ENCODE data around the gene CCR5AS.
"Not testable (repeated sequence)": the region's sequence is repeated elsewhere in the genome, so short reads cannot be mapped to it uniquely, and the experiment has no call there.

Gene CCR5AS

DNA sequence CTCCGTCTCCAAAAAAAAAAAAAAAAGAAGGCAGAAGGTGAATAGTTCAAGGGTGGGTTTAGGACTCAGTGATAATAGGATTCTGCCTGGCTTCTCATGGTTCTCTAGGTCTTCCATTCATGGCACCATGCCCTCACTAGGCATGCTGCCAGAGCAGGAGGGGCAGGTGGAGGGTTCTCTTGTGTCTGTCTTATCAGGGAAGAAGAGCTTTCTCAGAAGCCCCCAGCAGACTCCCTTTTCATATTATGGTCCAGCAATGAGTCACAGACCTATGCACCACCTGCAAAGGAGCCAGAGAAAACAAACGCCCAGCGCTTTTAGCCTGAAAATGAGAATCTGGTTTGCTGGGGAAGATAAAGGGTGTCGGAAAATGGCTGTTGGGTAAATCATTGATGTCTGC lies 50.0 kb downstream of the CCR5AS start:
- no peak for DNase-seq (ENCODE audit: low read depth, low spot score)

DNA sequence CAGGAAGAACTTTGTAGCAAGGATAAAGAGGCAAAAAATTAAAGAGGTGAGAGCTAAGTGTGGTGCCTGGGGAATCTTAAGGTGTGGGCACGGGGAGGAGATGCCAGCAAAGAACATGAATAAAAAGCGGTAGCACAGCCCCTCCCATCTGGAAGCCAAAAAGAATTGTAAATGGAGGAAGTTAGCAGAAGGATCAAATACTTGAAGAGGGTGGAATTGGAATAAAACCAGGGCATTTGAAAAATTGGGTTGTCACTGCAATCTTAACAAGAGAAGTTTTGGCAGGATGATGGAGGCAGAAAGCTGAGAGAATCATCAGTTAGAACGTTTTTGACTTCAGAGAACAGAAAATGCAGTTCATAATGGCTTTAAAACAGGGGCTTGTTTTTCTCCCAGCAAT lies 50.6 kb downstream of the CCR5AS start:
- DNase-seq (ENCODE audit: low read depth, low spot score) = no peak

DNA sequence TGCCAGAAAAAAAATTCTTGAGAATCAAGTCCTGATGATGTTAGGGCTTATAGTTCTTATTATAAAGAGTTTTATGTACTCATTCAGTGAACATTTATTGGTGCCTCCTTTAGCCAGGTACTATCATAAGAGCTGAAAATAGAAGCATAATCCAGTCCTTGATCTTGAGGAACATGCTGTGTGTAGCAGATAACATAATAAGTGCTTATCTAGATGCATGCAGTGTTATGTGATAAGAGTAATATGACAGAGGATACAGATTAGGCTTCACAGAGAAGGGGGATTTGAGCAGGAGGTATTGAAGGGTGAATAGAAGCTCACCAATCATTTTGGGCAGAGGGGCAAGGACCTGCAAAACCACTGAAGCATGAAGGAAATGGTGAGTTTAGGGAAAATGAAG lies 51.9 kb downstream of the CCR5AS start:
- no peak for DNase-seq (ENCODE audit: low read depth, low spot score)

DNA sequence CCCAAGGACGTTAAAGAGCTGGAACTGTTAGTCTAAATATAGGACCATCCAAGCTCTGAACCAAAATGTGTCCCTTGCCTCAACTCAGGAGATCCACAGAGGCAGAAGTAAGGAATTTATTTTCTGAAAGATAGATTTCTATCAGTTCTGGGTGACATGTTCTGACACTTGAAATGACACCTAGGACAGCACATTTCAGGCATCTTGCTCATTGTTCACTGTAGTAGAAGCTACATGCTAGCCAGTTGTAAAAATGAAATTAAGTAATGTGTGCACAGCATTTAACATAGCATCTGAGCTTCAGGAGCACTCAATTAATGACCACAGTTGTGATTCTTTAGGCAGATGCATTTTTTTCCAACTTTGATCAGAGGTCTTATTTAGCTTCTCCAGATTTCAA lies 52.4 kb downstream of the CCR5AS start:
- no peak for DNase-seq (ENCODE audit: low read depth, low spot score)

DNA sequence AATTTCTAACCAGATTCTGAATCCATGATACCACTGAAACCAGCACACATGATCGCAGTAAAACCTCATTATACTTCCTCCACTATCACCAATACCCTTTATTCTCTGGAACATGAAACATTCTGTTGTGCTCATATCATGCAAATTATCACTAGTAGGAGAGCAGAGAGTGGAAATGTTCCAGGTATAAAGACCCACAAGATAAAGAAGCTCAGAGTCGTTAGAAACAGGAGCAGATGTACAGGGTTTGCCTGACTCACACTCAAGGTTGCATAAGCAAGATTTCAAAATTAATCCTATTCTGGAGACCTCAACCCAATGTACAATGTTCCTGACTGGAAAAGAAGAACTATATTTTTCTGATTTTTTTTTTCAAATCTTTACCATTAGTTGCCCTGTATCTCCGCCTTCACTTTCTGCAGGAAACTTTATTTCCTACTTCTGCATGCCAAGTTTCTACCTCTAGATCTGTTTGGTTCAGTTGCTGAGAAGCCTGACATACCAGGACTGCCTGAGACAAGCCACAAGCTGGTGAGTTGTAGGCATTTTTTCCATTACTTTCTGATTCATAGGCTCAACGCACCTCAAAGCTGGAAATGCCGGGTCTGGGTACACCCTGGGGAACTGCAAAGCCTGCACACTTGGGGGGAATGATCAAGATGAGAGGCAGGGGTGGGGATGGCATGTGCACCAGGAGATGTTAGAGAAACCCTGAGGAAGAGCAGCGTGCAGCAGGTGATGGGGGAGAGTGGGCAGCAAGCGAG lies 53.0 kb downstream of the CCR5AS start, which contains the start of gene CCR2:
CCR2 (plus strand) TSS at position 465 of the 764 bp plus-strand sequence. CDS start 3,417 bp downstream, outside the sequence.
- no peak for DNase-seq (ENCODE audit: low read depth, low spot score)

DNA sequence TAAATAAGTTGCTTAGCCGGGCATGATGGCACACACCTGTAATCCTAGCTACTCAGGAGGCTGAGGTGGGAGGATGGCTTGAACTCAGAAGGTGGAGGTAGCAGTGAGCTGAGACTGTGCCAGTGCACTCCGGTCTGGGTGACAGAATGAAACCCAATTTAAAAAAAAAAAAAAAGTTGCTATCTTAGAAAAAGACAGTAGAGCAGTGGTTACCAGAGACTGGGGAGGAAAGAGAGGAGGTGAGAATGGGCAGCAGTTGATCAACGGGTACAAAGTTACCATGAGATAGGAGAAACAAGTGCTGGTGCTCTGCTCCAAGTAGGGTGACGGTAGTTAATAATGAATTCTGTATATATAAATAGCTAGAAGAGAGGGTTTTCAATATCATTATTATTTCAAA lies 53.8 kb downstream of the CCR5AS start:
- no peak for DNase-seq (ENCODE audit: low read depth, low spot score)

DNA sequence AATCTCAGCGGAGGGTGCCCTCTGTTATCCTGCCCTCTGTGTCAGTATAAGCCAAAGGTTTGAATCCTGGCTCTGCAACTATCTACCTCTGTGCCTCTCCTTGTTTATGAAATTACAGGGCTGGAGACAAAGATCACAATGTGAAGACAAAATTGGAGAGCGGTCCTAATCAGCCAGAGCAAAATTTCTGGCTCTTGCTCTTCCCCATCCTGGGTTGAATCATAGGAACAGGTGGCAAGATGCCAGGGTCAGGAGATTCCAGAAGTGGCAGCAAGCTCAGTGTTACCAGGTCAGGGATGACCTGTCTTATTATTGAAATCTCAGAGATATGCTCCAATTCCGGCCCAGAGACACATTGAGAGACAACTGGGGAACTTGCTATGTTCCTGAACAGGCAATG lies 55.2 kb downstream of the CCR5AS start:
- no peak for DNase-seq (ENCODE audit: low read depth, low spot score)

DNA sequence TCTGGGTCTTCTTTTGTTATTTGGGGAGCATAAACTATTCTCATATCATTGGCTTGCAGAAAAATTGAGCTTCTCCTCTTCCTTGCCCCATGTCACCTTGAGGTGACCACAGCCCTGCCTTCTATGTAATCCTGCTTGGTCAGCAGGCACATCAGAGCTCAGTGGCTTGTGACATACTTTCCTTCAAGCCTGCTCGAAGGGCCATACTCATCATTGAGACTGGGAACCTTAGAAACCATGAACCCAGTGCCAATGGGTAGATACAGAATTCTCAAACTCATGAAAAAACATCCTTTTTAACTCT lies 56.7 kb downstream of the CCR5AS start:
- no peak for DNase-seq (ENCODE audit: low read depth, low spot score)

DNA sequence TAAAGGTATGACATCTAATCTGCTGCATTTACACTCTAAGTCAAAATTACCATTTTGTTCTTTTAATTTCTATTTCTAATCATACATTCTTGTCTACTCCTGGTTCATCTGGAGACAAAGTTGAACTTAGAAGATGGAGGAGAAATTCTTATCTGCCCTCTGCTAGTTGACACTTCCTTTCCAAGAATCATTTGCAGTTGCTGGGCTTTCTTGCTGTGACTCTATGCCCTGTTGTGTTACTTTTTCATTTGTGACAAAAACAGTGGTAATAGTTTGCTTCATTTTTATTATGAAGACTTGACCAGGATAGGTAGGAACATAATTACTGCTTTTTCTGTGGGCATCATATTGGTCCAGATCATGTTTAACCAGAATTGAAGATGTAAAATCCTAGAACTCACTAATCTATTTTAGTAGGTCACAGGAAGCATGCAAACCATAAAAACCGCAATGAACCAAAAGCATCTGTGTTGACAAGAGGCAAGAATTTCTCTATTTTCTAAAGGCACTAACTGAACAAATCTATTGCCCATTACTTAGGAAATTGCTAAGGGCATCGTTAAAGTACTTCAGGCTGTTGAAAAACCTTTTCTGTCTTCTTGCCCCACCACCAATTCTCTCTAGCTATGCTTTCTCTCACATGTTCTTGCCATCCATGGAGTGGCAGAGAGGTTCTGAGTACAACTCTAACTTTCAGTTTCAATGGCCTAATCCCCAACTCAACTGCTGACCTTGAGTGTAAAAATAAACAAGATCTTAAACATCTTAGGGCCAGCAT lies 57.2 kb downstream of the CCR5AS start:
- DNase-seq (ENCODE audit: low read depth, low spot score) = no peak

DNA sequence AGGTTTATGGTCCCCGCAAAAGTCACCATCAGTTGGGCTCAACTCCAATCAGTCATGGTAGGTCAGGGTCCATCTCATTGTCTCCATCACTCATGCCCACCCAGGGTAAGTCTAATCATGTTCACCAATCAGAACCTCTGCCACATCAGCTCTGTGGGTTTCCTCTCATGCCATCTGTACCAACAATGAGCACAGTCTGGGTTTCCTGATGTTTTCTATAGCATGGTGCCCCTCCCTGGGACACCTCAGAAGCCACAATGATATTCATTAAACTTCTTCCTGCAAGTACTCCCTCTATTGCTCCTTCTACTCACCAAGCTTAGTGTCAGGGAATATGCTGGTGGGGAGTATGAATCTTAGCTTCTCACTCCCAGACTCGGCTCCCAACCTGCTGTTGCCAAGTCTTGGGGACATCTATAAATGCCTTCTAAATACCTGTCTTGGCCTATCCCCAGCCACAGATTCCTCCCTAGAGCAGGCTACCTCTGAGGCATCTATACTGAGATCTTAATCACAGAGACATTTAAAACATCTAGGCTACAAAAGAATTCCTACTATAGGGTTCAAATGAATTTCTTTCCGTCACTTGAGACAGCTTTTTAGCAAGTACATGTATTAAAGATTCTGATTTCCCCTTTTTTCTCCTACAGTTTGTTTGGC lies 57.9 kb downstream of the CCR5AS start:
- DNase-seq (ENCODE audit: low read depth, low spot score) = no peak

DNA sequence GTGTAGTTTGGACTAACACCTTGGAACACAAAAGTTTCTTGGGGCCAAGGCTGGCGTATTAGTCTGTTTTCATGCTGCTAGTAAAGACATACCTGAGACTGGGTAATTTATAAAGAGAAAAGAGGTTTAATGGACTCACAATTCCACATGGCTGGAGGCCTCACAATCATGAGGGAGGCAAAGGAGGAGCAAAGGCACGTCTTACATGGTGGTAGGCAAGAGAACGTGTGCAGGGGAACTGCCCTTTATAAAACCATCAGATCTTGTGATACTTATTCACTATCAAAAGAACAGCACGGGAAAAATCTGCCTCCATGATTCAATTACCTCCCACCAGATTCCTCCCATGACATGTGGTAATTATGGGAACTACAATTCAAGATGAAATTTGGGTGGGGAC lies 62.4 kb downstream of the CCR5AS start:
- DNase-seq (ENCODE audit: low read depth, low spot score) = no peak

DNA sequence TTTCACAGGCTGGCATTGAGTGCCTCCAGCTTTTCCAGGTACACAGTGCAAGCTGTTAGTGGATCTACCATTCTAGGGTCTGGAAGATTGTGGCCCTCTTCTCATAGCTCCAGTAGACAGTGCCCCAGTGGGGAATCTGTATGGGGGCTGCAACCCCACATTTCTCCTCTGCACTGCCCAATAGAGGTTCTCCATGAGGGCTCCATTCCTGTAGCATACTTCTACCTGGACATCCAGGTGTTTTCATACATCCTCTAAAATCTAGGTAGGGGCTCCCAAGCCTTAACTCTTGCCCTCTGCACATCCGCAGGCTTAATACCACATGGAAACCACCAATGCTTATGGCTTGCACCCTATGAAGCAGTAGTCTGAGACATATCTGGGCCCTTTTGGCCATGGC lies 68.0 kb downstream of the CCR5AS start:
- no peak for DNase-seq (ENCODE audit: low read depth, low spot score)

DNA sequence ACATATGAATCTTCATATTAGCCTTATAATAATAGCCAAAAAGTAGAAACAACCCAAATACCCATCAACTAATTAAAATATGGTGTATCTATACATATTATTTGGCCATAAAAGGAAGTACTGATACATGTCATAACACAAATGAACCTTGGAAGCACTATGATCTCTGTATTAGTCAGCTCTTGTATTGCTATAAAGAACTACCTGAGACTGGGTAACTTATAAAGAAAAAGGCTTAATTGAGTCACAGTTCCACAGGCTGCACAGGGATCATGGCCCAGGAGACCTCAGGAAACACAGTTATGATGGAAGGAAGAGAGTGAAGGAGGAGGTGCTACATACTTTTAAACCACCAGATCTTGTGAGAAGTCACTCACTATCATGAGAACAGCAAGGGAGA lies 69.0 kb downstream of the CCR5AS start:
- DNase-seq (ENCODE audit: low read depth, low spot score) = no peak

DNA sequence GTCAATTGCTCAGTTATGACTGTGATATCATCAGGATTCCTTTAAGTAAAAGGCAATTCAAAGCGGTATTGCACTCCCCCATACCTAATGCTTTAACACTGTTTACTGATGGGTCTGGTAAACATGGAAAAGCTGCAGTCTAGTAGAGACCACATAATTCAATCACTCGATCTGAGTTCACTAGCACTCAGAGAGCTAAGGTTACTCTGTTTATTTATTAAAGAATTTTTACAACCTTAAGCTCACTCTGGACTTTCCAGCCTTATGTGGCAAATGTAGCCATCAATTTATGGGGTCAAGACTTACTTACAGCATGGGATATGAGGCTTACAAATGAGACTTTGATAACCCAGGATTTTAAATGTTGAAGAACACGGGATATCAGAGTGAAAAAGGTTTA lies 71.3 kb downstream of the CCR5AS start:
- no peak for DNase-seq (ENCODE audit: low read depth, low spot score)

DNA sequence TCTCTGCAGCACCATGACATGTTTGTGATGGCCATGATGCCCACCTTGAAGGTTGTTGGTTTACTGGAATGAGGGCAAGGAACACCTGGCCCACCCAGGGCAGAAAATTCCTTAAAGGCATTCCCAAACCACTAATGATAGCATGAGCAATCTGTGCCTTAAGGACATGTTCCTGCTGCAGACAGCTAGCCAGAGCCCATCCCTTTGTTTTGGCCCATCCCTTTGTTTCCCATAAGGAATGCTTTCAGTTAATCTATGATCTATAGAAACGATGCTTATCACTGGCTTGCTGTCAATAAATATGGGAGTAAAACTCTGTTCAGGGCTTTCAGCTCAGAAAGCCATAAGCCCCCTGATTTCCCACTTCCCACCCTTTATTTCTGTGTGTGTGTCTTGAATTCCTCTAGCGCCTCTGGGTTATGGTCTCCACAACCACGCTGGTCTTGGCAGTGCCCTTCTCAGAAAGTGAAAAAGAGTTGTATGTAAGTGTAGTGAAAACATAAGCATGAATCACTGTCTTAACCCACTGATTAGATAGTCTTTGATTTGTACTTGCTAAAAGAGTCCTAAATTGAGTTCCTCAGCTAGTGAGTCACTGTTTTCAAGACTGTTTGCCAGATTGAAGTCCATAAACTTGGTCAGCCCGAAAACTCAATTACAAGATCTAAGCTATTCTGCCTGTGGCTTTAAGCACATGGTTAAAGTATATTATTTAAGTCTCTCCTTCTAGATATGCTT lies 72.0 kb downstream of the CCR5AS start:
- DNase-seq (ENCODE audit: low read depth, low spot score) = no peak

DNA sequence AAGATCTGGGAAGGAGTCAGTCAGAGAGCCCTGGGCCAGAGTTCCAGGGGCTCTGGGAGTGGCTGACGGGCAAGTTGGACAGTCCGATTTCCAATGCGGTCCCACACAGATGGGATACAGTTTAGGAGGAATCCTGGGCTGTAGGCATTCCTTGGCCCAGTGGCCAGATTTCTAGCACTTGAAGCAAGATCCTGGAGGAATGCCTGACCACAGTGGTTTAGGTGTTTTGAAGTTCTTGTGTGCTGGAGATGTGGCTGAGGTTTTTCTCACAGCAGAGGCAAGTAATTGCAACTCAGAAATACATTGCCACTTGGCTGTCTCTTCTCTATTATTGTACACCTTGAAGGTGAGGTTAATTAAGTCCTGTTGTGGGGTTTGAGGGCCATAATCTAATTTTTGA lies 76.2 kb downstream of the CCR5AS start:
- not testable (repeated sequence) for DNase-seq (ENCODE audit: low read depth, low spot score)

DNA sequence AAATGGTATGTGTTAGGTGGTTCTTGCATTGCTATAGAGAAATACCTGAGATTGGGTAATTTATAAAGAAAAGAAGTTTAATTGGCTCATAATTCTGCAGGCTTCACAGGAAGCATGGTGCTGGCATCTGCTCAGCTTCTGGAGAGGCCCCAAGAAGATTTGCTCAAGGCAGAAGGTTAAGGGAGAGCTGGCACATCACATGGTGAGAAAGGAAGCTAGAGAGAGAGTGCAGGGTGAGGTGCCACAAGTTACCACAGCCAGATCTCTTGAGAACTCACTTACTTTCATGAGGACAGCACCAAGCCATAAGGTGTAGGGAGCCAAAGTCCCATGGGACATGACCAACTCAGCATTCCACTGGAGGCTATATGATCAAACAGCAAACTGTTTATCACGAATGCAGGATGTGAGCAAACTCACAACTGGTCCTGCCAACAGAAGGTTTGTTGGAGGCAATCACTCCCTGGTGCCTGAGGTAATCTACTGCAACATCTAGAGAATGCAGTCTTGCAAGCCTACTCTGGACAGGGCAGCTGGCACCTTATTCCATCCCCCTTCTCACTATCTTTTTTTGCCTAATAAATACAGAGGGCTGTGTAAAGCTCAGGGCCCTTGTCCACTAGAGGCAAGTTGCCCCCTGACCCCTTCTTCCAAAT lies 81.1 kb downstream of the CCR5AS start:
- no peak for DNase-seq (ENCODE audit: low read depth, low spot score)

DNA sequence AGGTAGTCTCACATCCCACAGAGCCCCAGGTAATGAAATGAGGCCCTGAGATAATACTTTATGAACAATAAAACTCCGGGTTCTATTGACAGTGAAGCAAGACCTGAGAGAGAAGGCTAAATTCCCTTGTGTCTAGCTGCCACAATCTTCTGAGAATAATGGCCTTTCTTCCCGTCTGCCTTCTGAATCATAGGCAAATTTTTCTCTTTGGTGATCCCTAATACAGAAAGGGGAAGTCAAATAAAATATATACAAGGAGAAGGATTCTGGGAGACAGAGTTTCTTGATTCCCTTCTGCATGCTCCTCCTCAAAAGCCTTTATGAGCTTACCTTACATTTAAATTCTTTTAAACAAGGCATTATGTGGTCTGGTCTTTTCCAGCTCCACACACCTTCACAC lies 82.8 kb downstream of the CCR5AS start:
- no peak for DNase-seq (ENCODE audit: low read depth, low spot score)

DNA sequence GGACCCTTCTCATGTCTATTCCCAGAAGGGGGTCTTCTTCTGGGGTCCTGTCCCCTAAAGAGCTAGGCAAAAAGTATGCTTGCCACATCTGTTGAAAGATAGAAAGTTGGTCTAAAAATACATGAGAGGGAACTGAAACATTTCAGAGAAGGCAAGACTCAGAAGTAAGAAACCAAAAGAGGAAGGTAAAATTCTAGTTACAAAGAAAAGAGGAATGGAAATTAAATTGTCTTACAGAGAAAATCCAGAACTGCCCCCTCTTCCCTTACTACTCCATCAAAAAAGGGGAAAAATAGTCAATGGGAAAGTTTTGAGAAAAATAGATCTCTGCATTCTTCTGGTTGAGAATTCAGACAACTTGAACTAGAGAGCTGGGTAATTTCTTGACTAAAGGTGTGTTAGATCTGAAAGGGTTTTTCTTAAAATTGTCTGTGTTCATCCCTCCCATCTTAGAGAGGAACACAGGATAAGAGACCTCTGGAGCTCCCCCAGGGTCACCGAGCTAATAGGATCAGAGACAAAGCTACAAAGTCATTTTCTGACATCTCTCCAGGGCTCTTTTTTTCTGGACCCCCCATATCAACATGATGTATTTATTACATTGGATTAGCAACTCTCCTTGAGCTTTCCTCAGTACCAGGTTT lies 85.3 kb downstream of the CCR5AS start:
- no peak for DNase-seq (ENCODE audit: low read depth, low spot score)

DNA sequence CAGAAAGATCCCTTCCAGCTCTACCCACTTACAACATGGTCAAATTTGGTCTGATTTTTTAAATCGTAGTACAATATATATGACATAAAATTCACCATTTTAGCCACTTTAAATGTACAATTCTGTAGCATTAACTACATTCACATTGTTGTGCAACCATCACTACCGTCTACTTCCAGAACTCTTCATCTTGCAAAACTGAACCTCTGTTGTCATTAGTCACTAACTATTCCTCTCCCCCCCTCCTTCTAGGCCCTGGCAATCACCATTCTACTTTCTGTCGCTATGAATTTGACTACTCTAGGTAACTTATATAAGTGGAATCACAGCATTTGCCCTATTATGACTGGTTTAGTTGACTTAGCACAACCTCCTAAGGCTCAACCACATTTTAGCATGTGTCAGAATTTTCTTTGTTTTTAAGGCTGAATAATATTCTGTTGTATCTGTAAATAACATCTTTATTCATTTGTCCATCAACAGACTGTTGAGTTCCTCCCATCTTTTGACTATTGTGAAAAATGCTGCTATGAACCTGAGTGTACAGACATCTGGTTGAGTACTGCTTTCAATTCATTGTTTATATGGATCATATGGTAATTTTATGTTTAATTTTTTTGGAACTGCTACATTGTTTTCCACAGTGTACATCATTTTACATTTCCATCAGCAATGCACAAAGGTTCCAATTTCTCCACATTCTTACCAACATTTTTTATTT lies 88.5 kb downstream of the CCR5AS start:
- no peak for DNase-seq (ENCODE audit: low read depth, low spot score)

All from activated naive CD8-positive, alpha-beta T cell treated with anti-CD3 and anti-CD28 coated beads, Interleukin-2, amount 50 U/mL, for 16 hours (primary cell).